Thoracic aorta (tissue), 2 donors: ENCODE measurements around the gene SFXN3. TPM values are rescaled to one million over a fixed set of nuclear protein-coding genes. Genes with fewer than 3 reads are reported as not detected.

ENCODE experiments used
- ATAC-seq: fragments of 150-250 bp; one replicate; pipeline ENCODE4 v1.8.0; 2017; ENCODE audit warnings: low read depth; ENCODE audit not compliant: insufficient number of reproducible peaks, low FRiP score
- DNase-seq: peaks from one replicate; pipeline ENCODE4 v3.0.0-alpha.2; 2020; ENCODE audit warnings: low spot score
- H3K27ac ChIP-seq, 2 donors: fragments of 200-600 bp; sonication (generic); 1 replicate in 1 of 2; 2 replicates in 1 of 2; pipeline ENCODE4 v1.5.1; 2016; ENCODE audit warnings: mild to moderate bottlenecking in 2 of 2, moderate library complexity in 2 of 2
- H3K27me3 ChIP-seq: fragments of 200-600 bp; sonication (generic); replicated peaks from 2 replicates; pipeline ENCODE4 v1.6.0; 2016; ENCODE audit warnings: mild to moderate bottlenecking; ENCODE audit not compliant: insufficient read depth
- H3K36me3 ChIP-seq: fragments of 200-600 bp; sonication (generic); one replicate; pipeline ENCODE4 v1.5.1; 2016
- H3K4me1 ChIP-seq, 2 donors: fragments of 200-600 bp; sonication (generic); 1 replicate in 1 of 2; 2 replicates in 1 of 2; pipeline versions ENCODE4 v1.5.1 to v1.6.0; 2016; ENCODE audit warnings: low read depth in 2 of 2, mild to moderate bottlenecking in 1 of 2; ENCODE audit not compliant: control insufficient read depth in 1 of 2
- H3K4me3 ChIP-seq: fragments of 200-600 bp; sonication (generic); 2 replicates; pipeline ENCODE4 v1.5.1; 2016; ENCODE audit warnings: mild to moderate bottlenecking
- H3K9me3 ChIP-seq: fragments of 200-600 bp; sonication (generic); 2 replicates; pipeline ENCODE4 v1.5.1; 2016
- total RNA-seq, 2 donors: library from RNA; depleted of rRNA; stranded (reverse); fragments of >200 nt; gene quantifications; one replicate each; pipeline versions ENCODE4 v1.1.0 to v1.2.3, GENCODE V29; 2016
- TF ChIP-seq, protein P1 (sequence below): fragments of 200-600 bp; sonication (generic); IDR thresholded peaks from one replicate; pipeline ENCODE4 v1.5.1; 2019; ENCODE audit warnings: antibody characterized with exemption

SFXN3 gene
- total RNA-seq, 2 donors from 2014 or later: 136 to 206 TPM

DNA sequence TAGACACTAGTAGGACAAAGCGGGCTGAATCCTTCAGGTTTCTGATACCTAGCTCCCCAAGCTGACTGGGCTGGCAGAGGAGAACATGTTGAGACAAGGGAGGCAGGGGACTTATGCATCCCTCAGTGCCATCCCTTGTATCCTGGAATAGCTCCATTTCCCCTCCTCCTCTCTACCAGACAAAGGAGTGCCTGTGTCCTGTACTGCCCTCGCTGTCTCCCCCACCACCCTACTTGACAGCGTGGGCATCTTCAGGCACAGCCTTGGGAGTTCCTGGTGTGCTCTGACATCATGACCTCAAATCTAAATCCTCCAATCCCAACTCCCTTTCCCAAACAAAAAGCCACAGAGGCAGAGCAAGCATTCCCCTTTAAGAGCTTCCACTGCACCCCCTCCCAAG, 9.0 kb downstream of the SFXN3 start:
- Histone ChIP-seq H3K27ac (no peak overlapping the region), H3K4me1 (peaks cover 9 to 18% of the 10 kb centered on the region in 2 donors), H3K4me3 (no peak overlapping the region), H3K27me3 (no peaks in the 10 kb centered on the region), H3K36me3 (peaks cover 44% of the 10 kb centered on the region), H3K9me3 (no peaks in the 10 kb centered on the region)
- DNase-seq: no peak
- ATAC-seq: no peak
- TF ChIP-seq, protein P1, sequence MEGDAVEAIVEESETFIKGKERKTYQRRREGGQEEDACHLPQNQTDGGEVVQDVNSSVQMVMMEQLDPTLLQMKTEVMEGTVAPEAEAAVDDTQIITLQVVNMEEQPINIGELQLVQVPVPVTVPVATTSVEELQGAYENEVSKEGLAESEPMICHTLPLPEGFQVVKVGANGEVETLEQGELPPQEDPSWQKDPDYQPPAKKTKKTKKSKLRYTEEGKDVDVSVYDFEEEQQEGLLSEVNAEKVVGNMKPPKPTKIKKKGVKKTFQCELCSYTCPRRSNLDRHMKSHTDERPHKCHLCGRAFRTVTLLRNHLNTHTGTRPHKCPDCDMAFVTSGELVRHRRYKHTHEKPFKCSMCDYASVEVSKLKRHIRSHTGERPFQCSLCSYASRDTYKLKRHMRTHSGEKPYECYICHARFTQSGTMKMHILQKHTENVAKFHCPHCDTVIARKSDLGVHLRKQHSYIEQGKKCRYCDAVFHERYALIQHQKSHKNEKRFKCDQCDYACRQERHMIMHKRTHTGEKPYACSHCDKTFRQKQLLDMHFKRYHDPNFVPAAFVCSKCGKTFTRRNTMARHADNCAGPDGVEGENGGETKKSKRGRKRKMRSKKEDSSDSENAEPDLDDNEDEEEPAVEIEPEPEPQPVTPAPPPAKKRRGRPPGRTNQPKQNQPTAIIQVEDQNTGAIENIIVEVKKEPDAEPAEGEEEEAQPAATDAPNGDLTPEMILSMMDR: no peak

DNA sequence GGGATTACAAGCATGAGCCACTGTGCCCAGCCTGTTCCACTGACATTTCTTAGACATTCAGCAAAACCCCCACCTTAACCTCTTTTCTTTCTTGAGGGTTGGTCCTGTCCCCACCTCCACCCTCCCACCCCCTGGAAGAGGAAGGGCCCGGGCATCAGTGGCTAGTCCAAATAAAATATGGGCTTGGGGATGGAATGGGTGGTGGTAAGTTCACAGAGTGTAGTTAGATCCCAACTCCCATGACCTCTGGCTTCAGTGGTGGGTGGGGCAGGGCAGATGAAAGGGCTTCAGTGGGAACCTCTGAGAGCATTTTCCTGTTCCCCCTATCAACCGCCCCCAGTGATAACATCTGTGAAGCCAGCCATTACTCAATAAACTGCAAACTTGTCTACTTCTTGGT, 9.8 kb downstream of the SFXN3 start:
- Histone ChIP-seq H3K4me3 (no peak overlapping the region), H3K27ac (no peak overlapping the region), H3K27me3 (no peaks in the 10 kb centered on the region), H3K9me3 (no peaks in the 10 kb centered on the region), H3K4me1 (peaks cover 9 to 18% of the 10 kb centered on the region in 2 donors), H3K36me3 (peaks cover 36% of the 10 kb centered on the region)
- ATAC-seq (no peak), DNase-seq (no peak)
- TF ChIP-seq, protein P1: no peak

DNA sequence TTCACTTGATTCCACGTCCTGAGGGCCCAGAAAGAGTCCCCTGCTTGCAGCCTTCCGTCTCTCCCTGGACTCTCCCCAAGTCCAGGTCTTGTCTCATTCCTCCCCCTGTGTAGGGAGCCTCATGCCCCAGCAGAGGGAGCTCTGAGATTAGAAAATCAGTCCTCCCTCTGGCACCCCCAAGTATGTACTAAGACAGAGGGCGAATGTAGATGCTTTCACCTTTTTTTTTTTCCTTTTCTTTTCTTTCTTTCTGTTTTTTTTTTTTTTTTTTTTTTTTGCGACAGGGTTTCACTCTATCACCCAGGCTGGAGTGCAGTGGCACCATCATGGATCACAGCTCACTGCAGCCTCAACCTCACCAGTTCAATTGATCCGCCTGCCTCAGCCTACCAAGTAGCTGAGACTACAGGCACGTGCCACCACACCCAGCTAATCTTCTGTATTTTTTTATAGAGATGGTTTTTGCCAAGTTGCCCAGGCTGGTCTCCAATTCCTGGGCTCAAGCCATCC, 10.3 kb downstream of the SFXN3 start:
- ATAC-seq: peak; percentile 53

DNA sequence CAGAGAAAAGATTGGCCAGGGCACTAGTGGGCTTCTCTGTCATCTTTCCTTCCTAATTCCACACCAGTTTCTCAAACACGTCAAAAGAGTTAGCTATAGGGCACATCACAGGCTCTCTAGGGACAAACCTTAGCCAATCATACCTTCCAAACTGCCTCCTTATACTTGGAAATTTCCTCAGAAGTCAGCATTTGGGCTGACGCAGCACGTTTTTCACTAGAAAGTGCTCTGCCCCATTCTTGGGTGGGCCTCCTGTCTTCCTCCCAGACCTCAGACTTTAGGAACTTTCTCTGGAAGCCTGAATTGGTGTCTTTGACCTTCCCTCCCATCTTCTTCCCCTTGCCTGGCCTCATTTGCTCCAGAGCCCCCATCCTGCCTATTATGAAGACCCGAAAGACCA, 11.1 kb downstream of the SFXN3 start:
- peaks cover 23% of the 10 kb centered on the region for H3K36me3 ChIP-seq
- TF ChIP-seq, protein P1: no peak
- no peaks in the 10 kb centered on the region for H3K9me3 ChIP-seq
- peaks cover 9 to 18% of the 10 kb centered on the region in 2 donors for H3K4me1 ChIP-seq
- H3K4me3 ChIP-seq: peak overlapping the region; percentile 78
- no peak for ATAC-seq
- H3K27me3 ChIP-seq: peaks cover under 1% of the 10 kb centered on the region
- peak overlapping the region; percentile 89 to 95 for H3K27ac ChIP-seq
- DNase-seq: no peak

More for the DNA sequence above, 10.3 kb downstream of the SFXN3 start:
- Histone ChIP-seq H3K4me3 (no peak overlapping the region), H3K36me3 (peaks cover 31% of the 10 kb centered on the region), H3K27ac (peak overlapping the region; percentile 89 to 95), H3K27me3 (no peaks in the 10 kb centered on the region), H3K9me3 (no peaks in the 10 kb centered on the region), H3K4me1 (peaks cover 9 to 18% of the 10 kb centered on the region in 2 donors)
- peak; percentile 51 for DNase-seq
- TF ChIP-seq, protein P1: peak; percentile 76

DNA sequence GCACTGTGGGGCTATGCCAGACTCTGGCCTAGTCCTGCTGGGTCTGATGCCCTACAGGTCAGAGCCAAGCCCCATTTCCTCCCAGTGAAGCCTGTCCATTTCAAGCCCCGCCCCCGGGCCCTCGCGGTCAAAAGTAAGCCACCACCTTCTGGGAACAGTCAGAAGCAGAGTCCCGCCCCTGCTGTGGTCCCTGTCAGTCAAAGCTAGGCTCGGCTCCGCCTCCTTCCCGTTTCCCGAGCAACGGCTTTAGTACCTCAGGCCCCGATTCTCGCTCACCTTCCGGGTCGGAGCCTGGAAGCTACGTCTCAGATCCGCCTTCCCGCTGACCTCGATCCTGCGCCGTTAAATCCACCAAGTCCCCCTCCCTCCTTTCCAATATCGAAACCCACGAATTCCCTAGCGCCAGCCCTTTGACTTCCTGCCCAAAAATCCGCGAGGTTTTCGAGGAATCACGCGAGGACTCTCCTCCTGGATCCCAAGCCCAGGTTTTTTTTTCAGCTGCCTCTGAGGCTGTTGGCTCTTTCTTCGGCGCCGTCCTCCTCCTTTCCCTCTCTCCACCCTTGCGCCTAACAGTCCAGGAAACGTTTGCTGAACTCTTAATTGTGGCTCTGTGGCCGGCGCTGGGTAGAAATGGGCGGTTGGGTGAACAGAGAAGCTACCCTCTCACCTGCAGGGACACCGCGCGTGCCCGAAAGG, 11.8 kb downstream of the SFXN3 start:
- peak; percentile 98 for DNase-seq
- H3K4me1 ChIP-seq: peaks cover 9 to 18% of the 10 kb centered on the region in 2 donors
- peaks cover 16% of the 10 kb centered on the region for H3K36me3 ChIP-seq
- TF ChIP-seq, protein P1: no peak
- H3K9me3 ChIP-seq: no peaks in the 10 kb centered on the region
- H3K27ac ChIP-seq: peak overlapping the region; percentile 89 to 95
- peak overlapping the region; percentile 78 for H3K4me3 ChIP-seq
- peak; percentile 94 for ATAC-seq
- H3K27me3 ChIP-seq: peaks cover 7% of the 10 kb centered on the region
